Activated T-cell treated with anti-CD3 and anti-CD28 coated beads, Interleukin-2, amount 50 U/mL, for 1 hour (primary cell): ENCODE measurements around the gene CMTM5.
"Not testable (repeated sequence)": the region's sequence is repeated elsewhere in the genome, so short reads cannot be mapped to it uniquely, and the experiment has no call there.

Experiments used
- DNase-seq: peaks from one replicate; pipeline ENCODE4 v3.0.0-alpha.2; 2020

CMTM5 gene

GRCh38 chr14:23416801-23417200 is 40.0 kb downstream of the CMTM5 start:
- no peak for DNase-seq

GRCh38 chr14:23417269-23417668 is 40.4 kb downstream of the CMTM5 start:
- not testable (repeated sequence) for DNase-seq

GRCh38 chr14:23418021-23418420 is 41.2 kb downstream of the CMTM5 start:
- no peak for DNase-seq

- not testable (repeated sequence) for DNase-seq
Measured at GRCh38 chr14:23419646-23420045, 42.8 kb downstream of the CMTM5 start.

- DNase-seq: no peak
Measured at GRCh38 chr14:23421594-23421993, 44.7 kb downstream of the CMTM5 start.

- DNase-seq: no peak
Measured at GRCh38 chr14:23423657-23424056, 46.8 kb downstream of the CMTM5 start.

GRCh38 chr14:23425169-23425568 is 48.3 kb downstream of the CMTM5 start:
- DNase-seq: no peak

GRCh38 chr14:23425798-23426197 is 49.0 kb downstream of the CMTM5 start:
- not testable (repeated sequence) for DNase-seq

GRCh38 chr14:23428686-23429495 is 52.0 kb downstream of the CMTM5 start:
- DNase-seq: no peak
